ENCODE measurements around the gene NKRF.

DNA sequence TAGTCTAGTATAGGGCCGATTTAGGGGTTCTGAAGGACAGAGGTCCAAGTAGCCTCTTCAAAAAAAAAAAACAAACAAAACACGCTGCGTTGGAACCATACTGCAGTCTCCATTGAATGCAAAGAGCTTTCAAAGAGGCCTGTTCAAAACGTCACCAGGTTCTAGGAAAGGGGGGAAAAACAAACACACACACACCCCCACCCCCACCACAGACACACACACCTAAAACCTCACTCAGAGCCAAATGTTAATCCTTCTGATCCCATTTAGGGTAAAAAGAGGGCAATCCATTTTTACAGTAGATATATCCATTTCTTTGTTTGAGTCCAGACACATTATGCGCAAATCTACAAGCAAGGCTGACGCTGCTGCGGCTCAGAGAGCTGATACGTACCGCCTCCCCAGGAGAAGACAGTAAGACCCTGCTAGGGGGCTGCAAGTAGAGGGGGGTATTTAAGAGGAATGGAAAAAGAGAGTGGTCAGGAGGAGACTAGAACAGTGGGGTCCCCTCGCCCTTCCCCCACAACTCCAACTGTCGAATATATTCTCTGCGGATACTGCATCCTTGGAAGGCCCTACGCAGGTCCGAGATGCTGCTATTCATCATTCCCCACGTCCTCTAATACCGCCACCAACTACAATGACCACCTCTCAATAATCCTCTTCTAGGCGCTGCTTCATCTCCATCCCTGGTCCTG is 1.3 kb downstream of the NKRF start:
- no peak for TF ChIP-seq CTCF (conservative IDR thresholded peaks at IDR 0.05; ENCODE audit: low read depth, low read length)
- TF ChIP-seq EZH2 (IDR thresholded peaks at IDR 0.05; ENCODE audit: low read length, unreplicated experiment) = no peak
- TF ChIP-seq EZH2phosphoT487 (IDR thresholded peaks at IDR 0.05; ENCODE audit: borderline replicate concordance, low read length) = no peak

Measured in PC-3 (cell line).